Ishikawa (cell line): ENCODE data around the gene MED31.

Source experiments
- CEBPB ChIP-seq: IDR thresholded peaks from 2 replicates; pipeline ENCODE4 v1.6.1; 2012
- CREB1 ChIP-seq: IDR thresholded peaks from 2 replicates; pipeline ENCODE4 v1.6.1; 2012; ENCODE audit warnings: low read depth
- EGR1 ChIP-seq: IDR thresholded peaks from 2 replicates; pipeline ENCODE4 v1.6.1; 2012
- EP300 ChIP-seq: IDR thresholded peaks from 2 replicates; pipeline ENCODE4 v1.6.1; 2012; ENCODE audit warnings: borderline replicate concordance
- FOXM1 ChIP-seq: IDR thresholded peaks from 2 replicates; pipeline ENCODE4 v1.6.1; 2012; ENCODE audit warnings: low read depth, borderline replicate concordance
- MAX ChIP-seq: IDR thresholded peaks from 2 replicates; pipeline ENCODE4 v1.6.1; 2012
- NFIC ChIP-seq: IDR thresholded peaks from 2 replicates; pipeline ENCODE4 v1.6.1; 2012
- RAD21 ChIP-seq: IDR thresholded peaks from 2 replicates; pipeline ENCODE4 v1.6.1; 2012; ENCODE audit warnings: low read depth
- REST ChIP-seq: IDR thresholded peaks from 2 replicates; pipeline ENCODE4 v1.6.1; 2012; ENCODE audit warnings: low read depth, mild to moderate bottlenecking
- TAF1 ChIP-seq: IDR thresholded peaks from 2 replicates; pipeline ENCODE4 v1.6.1; 2012; ENCODE audit warnings: low read depth, mild to moderate bottlenecking
- TCF12 ChIP-seq: IDR thresholded peaks from 2 replicates; pipeline ENCODE4 v1.6.1; 2012; ENCODE audit warnings: low read depth
- TEAD4 ChIP-seq: IDR thresholded peaks from 2 replicates; pipeline ENCODE4 v1.6.1; 2012
- USF1 ChIP-seq: IDR thresholded peaks from 2 replicates; pipeline ENCODE4 v1.6.1; 2012
- YY1 ChIP-seq: IDR thresholded peaks from 2 replicates; pipeline ENCODE4 v1.6.1; 2012; ENCODE audit warnings: low read depth
- ZBTB7A ChIP-seq: IDR thresholded peaks from 2 replicates; pipeline ENCODE4 v1.6.1; 2012; ENCODE audit warnings: low read depth

Gene MED31

GRCh38 chr17:6676802-6677157 is 25.4 kb upstream of the MED31 start:
- TF ChIP-seq ZBTB7A = no peak
- no peak for TF ChIP-seq EP300

GRCh38 chr17:6675201-6675825 is 23.9 kb upstream of the MED31 start:
- TF ChIP-seq CEBPB = no peak
- TF ChIP-seq FOXM1 = no peak
- no peak for TF ChIP-seq ZBTB7A

GRCh38 chr17:6674586-6674985 is 23.2 kb upstream of the MED31 start:
- TF ChIP-seq REST (no peak), TEAD4 (no peak), RAD21 (no peak), FOXM1 (no peak), EP300 (no peak), EGR1 (no peak), MAX (no peak), CEBPB (no peak), TCF12 (no peak), USF1 (no peak), YY1 (no peak), CREB1 (no peak), NFIC (no peak)

GRCh38 chr17:6671431-6671830 is 20.0 kb upstream of the MED31 start:
- TF ChIP-seq YY1 (no peak), REST (no peak), MAX (no peak), CEBPB (no peak), EP300 (no peak), TCF12 (no peak), EGR1 (no peak), NFIC (no peak), RAD21 (no peak), ZBTB7A (no peak), TEAD4 (no peak), CREB1 (no peak), FOXM1 (no peak), TAF1 (no peak), USF1 (no peak)

- TF ChIP-seq CREB1 = no peak
These were observed 19.6 kb upstream of the MED31 start for GRCh38 chr17:6670999-6671398.

- no peak for TF ChIP-seq EGR1
- no peak for TF ChIP-seq TEAD4
- TF ChIP-seq CREB1 = no peak
- TF ChIP-seq REST = no peak
- TF ChIP-seq TCF12 = no peak
- TF ChIP-seq EP300 = no peak
- no peak for TF ChIP-seq MAX
- TF ChIP-seq USF1 = no peak
- TF ChIP-seq NFIC = no peak
These were observed 19.2 kb upstream of the MED31 start for GRCh38 chr17:6670571-6670970.
